Mesothelial cell of epicardium (in vitro differentiated cells): ENCODE measurements around the gene MRPS22. TPM values are rescaled to one million over a fixed set of nuclear protein-coding genes. Genes with fewer than 3 reads are reported as not detected.

ENCODE experiments used
- DNase-seq, 2 experiments: peaks; one replicate each; pipeline ENCODE4 v3.0.0; 2021; ENCODE audit warnings: low spot score in 2 of 2; ENCODE audit not compliant: unreplicated experiment in 2 of 2
- H3K27ac Mint-ChIP-seq: 2 replicates; pipeline ENCODE4 v1.8.0; 2021; ENCODE audit warnings: mixed read lengths
- H3K27me3 Mint-ChIP-seq: 2 replicates; pipeline ENCODE4 v1.8.0; 2021; ENCODE audit warnings: low read depth, mixed read lengths
- H3K36me3 Mint-ChIP-seq: 2 replicates; pipeline ENCODE4 v1.8.0; 2021; ENCODE audit warnings: mixed read lengths
- H3K4me1 Mint-ChIP-seq: 2 replicates; pipeline ENCODE4 v1.8.0; 2021; ENCODE audit warnings: mixed read lengths
- H3K4me3 Mint-ChIP-seq: 2 replicates; pipeline ENCODE4 v1.8.0; 2021; ENCODE audit warnings: mild to moderate bottlenecking, moderate library complexity, mixed read lengths
- H3K9me3 Mint-ChIP-seq: 2 replicates; pipeline ENCODE4 v1.8.0; 2021; ENCODE audit warnings: mixed read lengths
- total RNA-seq: library from RNA; stranded (reverse); gene quantifications from 3 replicates; pipeline ENCODE4 v1.2.1, GENCODE V29; 2021
- TF ChIP-seq, protein P1 (sequence below): fragments of 200-600 bp; sonication (generic); IDR thresholded peaks from one replicate; pipeline ENCODE4 v1.5.0; 2021; ENCODE audit warnings: antibody characterized with exemption; ENCODE audit not compliant: unreplicated experiment

MRPS22 gene
- total RNA-seq, 1 donor from 2014 or later: 34.2 TPM

DNA sequence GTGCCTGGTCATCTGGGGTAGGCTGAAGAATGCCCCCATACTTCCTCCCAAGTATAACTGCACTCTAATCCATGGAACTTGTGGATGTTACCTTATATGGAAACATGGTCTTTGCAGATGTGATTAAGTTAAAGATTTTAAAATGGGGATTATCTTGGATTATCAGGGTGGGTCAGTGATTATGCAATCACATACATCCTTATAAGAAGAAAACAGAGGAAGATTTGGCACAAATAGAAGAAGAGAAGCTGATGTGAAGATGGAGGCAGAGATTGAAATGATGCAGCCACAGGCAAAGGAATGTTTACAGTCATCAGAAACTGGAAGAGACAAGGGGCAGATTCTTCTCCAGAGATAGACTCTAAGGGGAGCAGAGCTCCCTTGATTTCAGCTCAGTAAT, 1.8 kb upstream of the MRPS22 start:
- peaks cover 5% of the 10 kb centered on the region for H3K9me3 Mint-ChIP-seq
- no peak for DNase-seq
- no peaks in the 10 kb centered on the region for H3K4me1 Mint-ChIP-seq
- TF ChIP-seq, protein P1, sequence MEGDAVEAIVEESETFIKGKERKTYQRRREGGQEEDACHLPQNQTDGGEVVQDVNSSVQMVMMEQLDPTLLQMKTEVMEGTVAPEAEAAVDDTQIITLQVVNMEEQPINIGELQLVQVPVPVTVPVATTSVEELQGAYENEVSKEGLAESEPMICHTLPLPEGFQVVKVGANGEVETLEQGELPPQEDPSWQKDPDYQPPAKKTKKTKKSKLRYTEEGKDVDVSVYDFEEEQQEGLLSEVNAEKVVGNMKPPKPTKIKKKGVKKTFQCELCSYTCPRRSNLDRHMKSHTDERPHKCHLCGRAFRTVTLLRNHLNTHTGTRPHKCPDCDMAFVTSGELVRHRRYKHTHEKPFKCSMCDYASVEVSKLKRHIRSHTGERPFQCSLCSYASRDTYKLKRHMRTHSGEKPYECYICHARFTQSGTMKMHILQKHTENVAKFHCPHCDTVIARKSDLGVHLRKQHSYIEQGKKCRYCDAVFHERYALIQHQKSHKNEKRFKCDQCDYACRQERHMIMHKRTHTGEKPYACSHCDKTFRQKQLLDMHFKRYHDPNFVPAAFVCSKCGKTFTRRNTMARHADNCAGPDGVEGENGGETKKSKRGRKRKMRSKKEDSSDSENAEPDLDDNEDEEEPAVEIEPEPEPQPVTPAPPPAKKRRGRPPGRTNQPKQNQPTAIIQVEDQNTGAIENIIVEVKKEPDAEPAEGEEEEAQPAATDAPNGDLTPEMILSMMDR: no peak
- no peak overlapping the region for H3K4me3 Mint-ChIP-seq
- no peaks in the 10 kb centered on the region for H3K36me3 Mint-ChIP-seq
- no peak overlapping the region for H3K27ac Mint-ChIP-seq
- peaks cover 51% of the 10 kb centered on the region for H3K27me3 Mint-ChIP-seq

DNA sequence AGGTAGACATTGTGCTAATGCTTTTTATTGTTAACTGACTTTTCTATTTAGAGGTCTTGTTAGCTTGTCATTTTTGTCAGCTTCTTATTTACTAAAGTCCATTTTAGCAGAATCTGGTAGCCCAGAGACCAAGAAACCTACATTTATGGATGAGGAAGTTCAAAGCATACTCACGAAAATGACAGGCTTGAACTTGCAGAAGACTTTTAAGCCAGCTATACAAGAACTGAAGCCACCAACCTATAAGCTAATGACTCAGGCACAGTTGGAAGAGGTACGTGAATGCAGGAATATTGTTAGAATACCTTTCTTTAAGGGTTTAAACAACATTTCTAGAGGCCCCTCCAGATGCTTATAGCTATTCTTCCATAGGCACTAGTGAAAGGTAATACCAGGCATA, 3.0 kb downstream of the MRPS22 start:
- peaks cover 5% of the 10 kb centered on the region for H3K27me3 Mint-ChIP-seq
- TF ChIP-seq, protein P1: no peak
- H3K4me1 Mint-ChIP-seq: peaks cover 5% of the 10 kb centered on the region
- no peak for DNase-seq
- no peak overlapping the region for H3K4me3 Mint-ChIP-seq
- H3K36me3 Mint-ChIP-seq: peaks cover 16% of the 10 kb centered on the region
- H3K9me3 Mint-ChIP-seq: peaks cover 5% of the 10 kb centered on the region
- no peak overlapping the region for H3K27ac Mint-ChIP-seq

DNA sequence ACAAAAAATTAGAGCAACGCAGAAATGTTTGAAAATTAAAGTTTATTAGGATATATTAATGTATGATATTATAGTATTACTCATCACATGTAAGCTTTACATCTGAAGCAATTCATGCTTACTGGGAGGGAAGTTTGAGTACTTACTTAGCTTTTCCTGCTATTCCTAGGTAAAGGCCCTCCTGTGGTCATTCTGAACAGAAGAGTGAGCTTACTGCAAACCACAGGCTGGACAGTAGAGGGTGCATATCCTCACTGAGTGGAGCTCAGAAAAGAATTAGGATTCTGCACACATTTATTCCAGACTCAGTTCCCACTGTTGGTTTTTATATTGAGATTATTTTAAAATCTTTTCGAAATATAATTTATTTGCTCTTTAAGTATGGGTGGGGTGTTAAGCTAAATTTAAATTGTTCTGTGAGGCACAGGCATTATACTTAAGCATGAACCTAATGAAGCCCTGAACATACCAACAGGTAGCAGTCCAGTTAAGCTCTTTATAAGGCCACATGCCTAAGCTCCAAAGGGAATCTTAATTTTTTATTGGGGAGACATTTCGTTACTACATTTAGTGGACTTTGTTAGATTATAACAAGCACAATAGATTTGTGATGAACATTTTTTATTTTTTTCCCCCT, 10.2 kb downstream of the MRPS22 start:
- Mint-ChIP-seq H3K9me3 (no peaks in the 10 kb centered on the region), H3K4me1 (peaks cover 11% of the 10 kb centered on the region), H3K27ac (no peak overlapping the region), H3K4me3 (no peak overlapping the region), H3K36me3 (peaks cover 39% of the 10 kb centered on the region), H3K27me3 (no peaks in the 10 kb centered on the region)
- DNase-seq: no peak
- TF ChIP-seq, protein P1: no peak

DNA sequence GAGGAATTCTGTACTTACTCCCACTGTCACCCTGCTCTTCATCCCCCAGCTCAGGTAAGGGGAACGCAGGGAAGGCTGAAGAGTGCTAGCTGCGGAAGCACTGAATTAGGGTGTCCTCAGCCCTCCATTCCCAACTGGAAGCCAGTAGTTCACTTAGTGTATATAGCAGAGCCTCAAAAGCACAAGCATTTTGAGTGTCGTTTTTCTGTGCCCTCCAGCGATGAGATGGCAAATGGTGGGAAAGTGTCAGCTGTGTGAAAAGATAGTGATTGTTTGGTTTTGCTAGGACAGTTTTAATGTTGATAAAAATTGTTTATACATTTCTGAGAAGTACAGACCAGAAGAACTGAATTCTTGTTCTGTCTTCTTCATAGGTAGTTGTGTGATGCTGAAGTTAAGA, 10.8 kb downstream of the MRPS22 start:
- DNase-seq: no peak
- peaks cover 34% of the 10 kb centered on the region for H3K36me3 Mint-ChIP-seq
- H3K4me1 Mint-ChIP-seq: peaks cover 11% of the 10 kb centered on the region
- H3K27me3 Mint-ChIP-seq: no peaks in the 10 kb centered on the region
- no peaks in the 10 kb centered on the region for H3K9me3 Mint-ChIP-seq
- H3K27ac Mint-ChIP-seq: no peak overlapping the region
- no peak overlapping the region for H3K4me3 Mint-ChIP-seq
- TF ChIP-seq, protein P1: no peak

DNA sequence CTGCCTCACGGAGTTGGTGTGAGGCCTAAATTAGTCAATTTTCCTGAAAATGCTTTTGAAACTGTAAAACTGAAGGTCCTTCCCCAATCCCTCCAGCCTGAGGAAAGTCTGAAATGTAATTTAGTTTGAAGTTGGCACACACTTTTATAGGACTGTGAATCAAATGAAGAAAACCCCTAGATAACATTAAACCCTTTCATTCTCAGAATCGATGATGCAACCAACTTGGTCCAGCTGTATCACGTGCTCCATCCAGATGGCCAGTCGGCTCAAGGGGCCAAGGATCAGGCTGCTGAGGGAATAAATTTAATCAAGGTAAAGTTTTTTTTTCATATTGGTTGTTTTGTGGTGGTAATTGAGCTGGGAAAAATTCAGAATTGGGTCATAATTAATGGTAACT, 11.7 kb downstream of the MRPS22 start:
- H3K4me1 Mint-ChIP-seq: peaks cover 11% of the 10 kb centered on the region
- no peaks in the 10 kb centered on the region for H3K9me3 Mint-ChIP-seq
- H3K27me3 Mint-ChIP-seq: no peaks in the 10 kb centered on the region
- TF ChIP-seq, protein P1: no peak
- H3K4me3 Mint-ChIP-seq: no peak overlapping the region
- peaks cover 39% of the 10 kb centered on the region for H3K36me3 Mint-ChIP-seq
- DNase-seq: no peak
- peak overlapping the region; percentile 48 for H3K27ac Mint-ChIP-seq

DNA sequence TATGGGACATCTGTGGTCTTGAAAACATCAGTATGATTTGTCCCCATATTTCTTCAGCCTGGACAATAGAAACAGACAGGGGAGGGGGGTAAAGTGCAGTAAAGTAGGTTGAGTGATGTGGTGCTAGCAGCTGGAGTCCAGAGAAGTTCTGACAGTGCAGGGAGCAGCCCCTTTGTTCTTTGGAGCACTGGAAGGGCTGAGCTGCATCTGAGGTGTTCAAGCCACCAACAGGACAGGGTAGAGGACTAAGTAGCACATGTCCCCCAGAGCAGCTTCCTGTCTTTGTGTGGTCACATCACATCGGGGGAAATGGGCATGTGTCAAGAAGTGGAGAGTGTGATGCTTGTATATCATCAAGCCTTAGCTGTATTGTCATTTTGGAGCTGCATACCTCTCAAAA, 12.1 kb downstream of the MRPS22 start:
- H3K9me3 Mint-ChIP-seq: no peaks in the 10 kb centered on the region
- no peaks in the 10 kb centered on the region for H3K27me3 Mint-ChIP-seq
- no peak for DNase-seq
- H3K4me3 Mint-ChIP-seq: no peak overlapping the region
- H3K4me1 Mint-ChIP-seq: peaks cover 11% of the 10 kb centered on the region
- peaks cover 40% of the 10 kb centered on the region for H3K36me3 Mint-ChIP-seq
- TF ChIP-seq, protein P1: no peak
- peak overlapping the region; percentile 48 for H3K27ac Mint-ChIP-seq
